Measurements from ENCODE around the gene KAZN. TPM values are rescaled to one million over a fixed set of nuclear protein-coding genes. Genes with fewer than 3 reads are reported as not detected.

The KAZN gene
- total RNA-seq, 2 donors from 2014 or later, result 3.4 to 12.2 TPM

GRCh38 chr1:14648896-14649855, 50.7 kb downstream of the KAZN start:
- H3K4me1 ChIP-seq, result no peaks in the 10 kb centered on the region
- 61 to 68% methylated on average over 9 of the region's 9 CpGs for WGBS, 2 donors
- H3K4me3 ChIP-seq, result no peak overlapping the region
- DNase-seq (no peak), ATAC-seq (no peak)
- H3K27ac ChIP-seq, result no peak overlapping the region
- no peaks in the 10 kb centered on the region for H3K27me3 ChIP-seq
- intact Hi-C loops (cut with DNase I), result no loop called here
- TF ChIP-seq POLR2A (IDR thresholded peaks at IDR 0.05), result no peak
- TF ChIP-seq CTCF (IDR thresholded peaks at IDR 0.05), result no peak
- no peaks in the 10 kb centered on the region for H3K36me3 ChIP-seq (replicated peaks in 1 of 2; ENCODE audit: insufficient read depth in 1 of 2, low read depth in 2 of 2)
- no peaks in the 10 kb centered on the region for H3K9me3 ChIP-seq

- intact Hi-C loops (cut with DNase I), result no loop called here
- Histone ChIP-seq H3K27me3 (no peaks in the 10 kb centered on the region), H3K36me3 (replicated peaks in 1 of 2; ENCODE audit: insufficient read depth in 1 of 2, low read depth in 2 of 2) (no peaks in the 10 kb centered on the region), H3K27ac (no peak overlapping the region), H3K4me3 (no peak overlapping the region), H3K4me1 (no peaks in the 10 kb centered on the region), H3K9me3 (no peaks in the 10 kb centered on the region)
- DNase-seq, result no peak
- no peak for ATAC-seq
- TF ChIP-seq CTCF (IDR thresholded peaks at IDR 0.05), result no peak
- no peak for TF ChIP-seq POLR2A (IDR thresholded peaks at IDR 0.05)
- WGBS, 2 donors, result 85 to 92% methylated on average over 1 of the region's 1 CpG
Observed at GRCh38 chr1:14649976-14650375, 51.5 kb downstream of the KAZN start.

DNA sequence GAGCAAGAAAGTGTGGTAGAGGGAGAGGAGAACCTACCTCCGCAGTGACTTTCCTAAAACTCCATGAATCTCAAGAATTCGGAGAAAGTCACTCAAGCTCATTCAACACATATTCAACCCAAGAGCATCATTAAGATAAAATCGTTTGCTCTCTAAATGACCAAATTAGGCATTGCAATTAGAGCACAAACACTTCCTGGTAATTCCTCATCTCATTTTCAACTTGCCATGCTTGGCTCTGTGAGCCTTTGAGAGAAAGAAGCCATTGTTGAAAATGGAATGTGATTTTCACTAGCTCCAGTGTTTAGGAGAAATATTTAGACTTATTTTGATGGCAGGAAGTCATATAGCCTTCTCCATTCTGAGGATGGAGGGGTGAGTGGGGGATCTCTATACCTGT, 52.5 kb downstream of the KAZN start:
- intact Hi-C loops (cut with DNase I), result no loop called here
- Histone ChIP-seq H3K27me3 (no peaks in the 10 kb centered on the region), H3K36me3 (replicated peaks in 1 of 2; ENCODE audit: insufficient read depth in 1 of 2, low read depth in 2 of 2) (no peaks in the 10 kb centered on the region), H3K4me3 (no peak overlapping the region), H3K27ac (no peak overlapping the region), H3K4me1 (no peaks in the 10 kb centered on the region), H3K9me3 (no peaks in the 10 kb centered on the region)
- ATAC-seq (no peak), DNase-seq (no peak)
- 46 to 51% methylated on average over 3 of the region's 3 CpGs for WGBS, 2 donors
- TF ChIP-seq POLR2A (IDR thresholded peaks at IDR 0.05) (no peak), CTCF (IDR thresholded peaks at IDR 0.05) (no peak)

- WGBS, 2 donors, result 67% methylated on average over 3 of the region's 3 CpGs
- no peak overlapping the region for H3K4me3 ChIP-seq
- intact Hi-C loops (cut with DNase I), result no loop called here
- DNase-seq (no peak), ATAC-seq (no peak)
- no peak for TF ChIP-seq CTCF (IDR thresholded peaks at IDR 0.05)
- no peak for TF ChIP-seq POLR2A (IDR thresholded peaks at IDR 0.05)
- no peaks in the 10 kb centered on the region for H3K36me3 ChIP-seq (replicated peaks in 1 of 2; ENCODE audit: insufficient read depth in 1 of 2, low read depth in 2 of 2)
- H3K27ac ChIP-seq, result no peak overlapping the region
- H3K27me3 ChIP-seq, result no peaks in the 10 kb centered on the region
- H3K9me3 ChIP-seq, result no peaks in the 10 kb centered on the region
- no peaks in the 10 kb centered on the region for H3K4me1 ChIP-seq
Observed at GRCh38 chr1:14652840-14653239, 54.4 kb downstream of the KAZN start.

Data from body of pancreas (tissue), 4 donors.